ENCODE data around the gene PROKR1. TPM values are rescaled to one million over a fixed set of nuclear protein-coding genes. Genes with fewer than 3 reads are reported as not detected.

The PROKR1 gene
- total RNA-seq, 1 experiment from 2014 or later, result 4.4 TPM

DNA sequence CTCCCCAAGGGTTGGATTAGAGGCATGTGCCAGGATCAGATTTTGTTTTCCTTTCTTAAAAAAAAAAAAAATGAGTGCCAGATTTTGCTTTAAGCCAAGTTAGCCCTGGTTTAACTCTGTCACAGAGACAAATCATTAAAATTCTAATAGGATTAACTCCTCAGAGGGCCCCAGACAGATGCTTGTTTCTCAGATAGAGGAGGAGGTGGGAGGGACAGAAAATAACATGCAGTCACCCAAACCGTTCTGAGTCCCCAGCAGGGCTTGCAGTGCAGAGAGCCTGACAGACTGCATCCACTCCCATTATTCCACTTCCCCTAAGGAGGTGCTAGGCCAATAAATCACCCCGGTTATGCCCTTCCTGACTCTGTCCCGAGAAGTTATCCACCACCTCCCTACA lies 6.3 kb upstream of the PROKR1 start (continued):
- TF ChIP-seq, protein P1, sequence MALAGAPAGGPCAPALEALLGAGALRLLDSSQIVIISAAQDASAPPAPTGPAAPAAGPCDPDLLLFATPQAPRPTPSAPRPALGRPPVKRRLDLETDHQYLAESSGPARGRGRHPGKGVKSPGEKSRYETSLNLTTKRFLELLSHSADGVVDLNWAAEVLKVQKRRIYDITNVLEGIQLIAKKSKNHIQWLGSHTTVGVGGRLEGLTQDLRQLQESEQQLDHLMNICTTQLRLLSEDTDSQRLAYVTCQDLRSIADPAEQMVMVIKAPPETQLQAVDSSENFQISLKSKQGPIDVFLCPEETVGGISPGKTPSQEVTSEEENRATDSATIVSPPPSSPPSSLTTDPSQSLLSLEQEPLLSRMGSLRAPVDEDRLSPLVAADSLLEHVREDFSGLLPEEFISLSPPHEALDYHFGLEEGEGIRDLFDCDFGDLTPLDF (CRISPR knock-in tag; IDR thresholded peaks at IDR 0.05), result no peak
- TF ChIP-seq, protein P2, sequence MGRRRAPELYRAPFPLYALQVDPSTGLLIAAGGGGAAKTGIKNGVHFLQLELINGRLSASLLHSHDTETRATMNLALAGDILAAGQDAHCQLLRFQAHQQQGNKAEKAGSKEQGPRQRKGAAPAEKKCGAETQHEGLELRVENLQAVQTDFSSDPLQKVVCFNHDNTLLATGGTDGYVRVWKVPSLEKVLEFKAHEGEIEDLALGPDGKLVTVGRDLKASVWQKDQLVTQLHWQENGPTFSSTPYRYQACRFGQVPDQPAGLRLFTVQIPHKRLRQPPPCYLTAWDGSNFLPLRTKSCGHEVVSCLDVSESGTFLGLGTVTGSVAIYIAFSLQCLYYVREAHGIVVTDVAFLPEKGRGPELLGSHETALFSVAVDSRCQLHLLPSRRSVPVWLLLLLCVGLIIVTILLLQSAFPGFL (CRISPR knock-in tag; IDR thresholded peaks at IDR 0.05; ENCODE audit: borderline replicate concordance), result no peak
- TF ChIP-seq RELA (CRISPR knock-in tag; IDR thresholded peaks at IDR 0.05; ENCODE audit: borderline replicate concordance) (no peak), TP53 (CRISPR knock-in tag; IDR thresholded peaks at IDR 0.05) (no peak), JAZF1 (CRISPR knock-in tag; IDR thresholded peaks at IDR 0.05) (no peak), PRRX2 (CRISPR knock-in tag; IDR thresholded peaks at IDR 0.05) (no peak)
- TF ChIP-seq, protein P3, sequence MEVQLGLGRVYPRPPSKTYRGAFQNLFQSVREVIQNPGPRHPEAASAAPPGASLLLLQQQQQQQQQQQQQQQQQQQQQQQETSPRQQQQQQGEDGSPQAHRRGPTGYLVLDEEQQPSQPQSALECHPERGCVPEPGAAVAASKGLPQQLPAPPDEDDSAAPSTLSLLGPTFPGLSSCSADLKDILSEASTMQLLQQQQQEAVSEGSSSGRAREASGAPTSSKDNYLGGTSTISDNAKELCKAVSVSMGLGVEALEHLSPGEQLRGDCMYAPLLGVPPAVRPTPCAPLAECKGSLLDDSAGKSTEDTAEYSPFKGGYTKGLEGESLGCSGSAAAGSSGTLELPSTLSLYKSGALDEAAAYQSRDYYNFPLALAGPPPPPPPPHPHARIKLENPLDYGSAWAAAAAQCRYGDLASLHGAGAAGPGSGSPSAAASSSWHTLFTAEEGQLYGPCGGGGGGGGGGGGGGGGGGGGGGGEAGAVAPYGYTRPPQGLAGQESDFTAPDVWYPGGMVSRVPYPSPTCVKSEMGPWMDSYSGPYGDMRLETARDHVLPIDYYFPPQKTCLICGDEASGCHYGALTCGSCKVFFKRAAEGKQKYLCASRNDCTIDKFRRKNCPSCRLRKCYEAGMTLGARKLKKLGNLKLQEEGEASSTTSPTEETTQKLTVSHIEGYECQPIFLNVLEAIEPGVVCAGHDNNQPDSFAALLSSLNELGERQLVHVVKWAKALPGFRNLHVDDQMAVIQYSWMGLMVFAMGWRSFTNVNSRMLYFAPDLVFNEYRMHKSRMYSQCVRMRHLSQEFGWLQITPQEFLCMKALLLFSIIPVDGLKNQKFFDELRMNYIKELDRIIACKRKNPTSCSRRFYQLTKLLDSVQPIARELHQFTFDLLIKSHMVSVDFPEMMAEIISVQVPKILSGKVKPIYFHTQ (CRISPR knock-in tag; IDR thresholded peaks at IDR 0.05), result no peak
- TF ChIP-seq, protein P4, sequence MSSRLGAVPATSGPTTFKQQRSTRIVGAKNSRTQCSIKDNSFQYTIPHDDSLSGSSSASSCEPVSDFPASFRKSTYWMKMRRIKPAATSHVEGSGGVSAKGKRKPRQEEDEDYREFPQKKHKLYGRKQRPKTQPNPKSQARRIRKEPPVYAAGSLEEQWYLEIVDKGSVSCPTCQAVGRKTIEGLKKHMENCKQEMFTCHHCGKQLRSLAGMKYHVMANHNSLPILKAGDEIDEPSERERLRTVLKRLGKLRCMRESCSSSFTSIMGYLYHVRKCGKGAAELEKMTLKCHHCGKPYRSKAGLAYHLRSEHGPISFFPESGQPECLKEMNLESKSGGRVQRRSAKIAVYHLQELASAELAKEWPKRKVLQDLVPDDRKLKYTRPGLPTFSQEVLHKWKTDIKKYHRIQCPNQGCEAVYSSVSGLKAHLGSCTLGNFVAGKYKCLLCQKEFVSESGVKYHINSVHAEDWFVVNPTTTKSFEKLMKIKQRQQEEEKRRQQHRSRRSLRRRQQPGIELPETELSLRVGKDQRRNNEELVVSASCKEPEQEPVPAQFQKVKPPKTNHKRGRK (CRISPR knock-in tag; IDR thresholded peaks at IDR 0.05; ENCODE audit: borderline replicate concordance), result no peak

DNA sequence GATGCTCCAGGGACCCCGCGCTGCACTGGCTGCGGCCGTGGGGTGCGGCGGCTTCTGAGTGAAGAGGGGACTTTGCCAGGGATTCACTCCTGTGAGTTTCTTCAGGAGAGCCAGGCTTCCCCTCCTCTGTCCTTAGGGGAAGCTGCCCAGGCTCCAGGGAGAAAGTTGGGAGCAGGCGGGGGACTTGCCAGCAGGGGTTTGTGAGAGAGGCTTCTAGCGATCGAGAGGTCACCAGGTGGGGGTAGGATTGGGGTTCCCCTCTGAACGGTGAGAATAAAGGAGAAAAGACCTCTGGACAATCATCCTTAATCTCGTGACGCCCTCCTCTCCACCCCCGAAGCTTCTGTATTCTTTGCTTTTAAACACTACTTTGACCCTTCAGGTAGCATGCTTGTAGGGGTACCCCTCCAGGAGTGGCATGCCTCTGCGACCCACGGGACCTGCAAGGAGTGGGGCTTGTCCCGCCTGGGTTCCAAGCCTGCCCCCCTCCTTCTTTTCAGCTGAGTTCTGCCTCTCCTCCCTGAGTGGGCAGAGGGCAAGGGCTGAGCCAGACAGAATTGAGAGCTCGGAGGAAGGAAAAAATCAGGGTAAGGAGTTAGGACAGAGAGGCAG lies 601 bp downstream of the PROKR1 start:
- POLR2A ChIA-PET, result interaction anchor here (1.2 to 1.3 kb wide), 2 partner anchors 10 to 177 kb away, joined by 4 to 7 read pairs; partner anchors contain the start of genes APLF and FBXO48
- no peak overlapping the region for H3K27ac Mint-ChIP-seq
- H3K27me3 Mint-ChIP-seq (ENCODE audit: low read depth), result peaks cover 45% of the 10 kb centered on the region

More for the DNA sequence above, 601 bp downstream of the PROKR1 start:
- ATAC-seq (no peak), DNase-seq (ENCODE audit: low spot score) (no peak)
- Mint-ChIP-seq H3K4me3 (peak overlapping the region; percentile 73), H3K36me3 (peaks cover 11% of the 10 kb centered on the region), H3K4me1 (peaks cover 15% of the 10 kb centered on the region), H3K9me3 (peaks cover 14% of the 10 kb centered on the region)
- no peak for TF ChIP-seq OVOL2 (CRISPR knock-in tag; IDR thresholded peaks at IDR 0.05; ENCODE audit: borderline replicate concordance)
- TF ChIP-seq ZNF138 (CRISPR knock-in tag; conservative IDR thresholded peaks at IDR 0.05), result no peak
- no peak for TF ChIP-seq JUN (CRISPR knock-in tag; IDR thresholded peaks at IDR 0.05)
- TF ChIP-seq SMAD4 (CRISPR knock-in tag; IDR thresholded peaks at IDR 0.05), result no peak
- TF ChIP-seq ZBTB21 (CRISPR knock-in tag; IDR thresholded peaks at IDR 0.05; ENCODE audit: borderline replicate concordance), result no peak
- TF ChIP-seq, protein P5, sequence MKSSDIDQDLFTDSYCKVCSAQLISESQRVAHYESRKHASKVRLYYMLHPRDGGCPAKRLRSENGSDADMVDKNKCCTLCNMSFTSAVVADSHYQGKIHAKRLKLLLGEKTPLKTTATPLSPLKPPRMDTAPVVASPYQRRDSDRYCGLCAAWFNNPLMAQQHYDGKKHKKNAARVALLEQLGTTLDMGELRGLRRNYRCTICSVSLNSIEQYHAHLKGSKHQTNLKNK (CRISPR knock-in tag; IDR thresholded peaks at IDR 0.05), result no peak
- no peak for TF ChIP-seq JAZF1 (CRISPR knock-in tag; IDR thresholded peaks at IDR 0.05)
- TF ChIP-seq PRRX2 (CRISPR knock-in tag; IDR thresholded peaks at IDR 0.05), result no peak
- TF ChIP-seq, protein P3 (CRISPR knock-in tag; IDR thresholded peaks at IDR 0.05), result no peak
- CTCF ChIA-PET, result interaction anchor here (0.9 to 4.2 kb wide), 8 partner anchors 19 to 299 kb away, joined by 3 to 26 read pairs (median 4); no protein-coding TSS in a partner anchor

Measured in WTC11 (cell line).